ENCODE measurements around the gene NXT2.
"Not testable (repeated sequence)": the region's sequence is repeated elsewhere in the genome, so short reads cannot be mapped to it uniquely, and the experiment has no call there.

- TF ChIP-seq CTCF (conservative IDR thresholded peaks at IDR 0.05; ENCODE audit: low read length); EZH2phosphoT487 (IDR thresholded peaks at IDR 0.05; ENCODE audit: borderline replicate concordance): not testable (repeated sequence)
These were observed 2.4 kb downstream of the NXT2 start for GRCh38 chrX:109539007-109539406.
